Measurements from ENCODE around the gene TOMM22.

The TOMM22 gene

GRCh38 chr22:38715852-38716251 is 34.1 kb downstream of the TOMM22 start:
- peaks cover 4% of the 10 kb centered on the region for H3K4me1 ChIP-seq (ENCODE audit: insufficient read depth, insufficient read length)
- TF ChIP-seq SUZ12 (IDR thresholded peaks at IDR 0.05; ENCODE audit: extremely low read depth, insufficient read depth, insufficient read length) (no peak), ZNF274 (IDR thresholded peaks at IDR 0.05; ENCODE audit: low read depth, low read length) (no peak), YY1 (IDR thresholded peaks at IDR 0.05; ENCODE audit: insufficient read depth, insufficient read length) (no peak)
- H3K9ac ChIP-seq (ENCODE audit: insufficient read length, low read depth) = no peak overlapping the region
- H3K36me3 ChIP-seq (ENCODE audit: insufficient read depth, insufficient read length, low read length) = peaks cover 44% of the 10 kb centered on the region
- no peaks in the 10 kb centered on the region for H3K9me3 ChIP-seq (ENCODE audit: insufficient read depth, low read length)
- DNase-seq (ENCODE audit: low read depth, low spot score) = no peak
- H3K27me3 ChIP-seq (ENCODE audit: insufficient read depth, insufficient read length) = no peaks in the 10 kb centered on the region
- H3K4me3 ChIP-seq (ENCODE audit: insufficient read length, low read depth) = no peak overlapping the region

DNA sequence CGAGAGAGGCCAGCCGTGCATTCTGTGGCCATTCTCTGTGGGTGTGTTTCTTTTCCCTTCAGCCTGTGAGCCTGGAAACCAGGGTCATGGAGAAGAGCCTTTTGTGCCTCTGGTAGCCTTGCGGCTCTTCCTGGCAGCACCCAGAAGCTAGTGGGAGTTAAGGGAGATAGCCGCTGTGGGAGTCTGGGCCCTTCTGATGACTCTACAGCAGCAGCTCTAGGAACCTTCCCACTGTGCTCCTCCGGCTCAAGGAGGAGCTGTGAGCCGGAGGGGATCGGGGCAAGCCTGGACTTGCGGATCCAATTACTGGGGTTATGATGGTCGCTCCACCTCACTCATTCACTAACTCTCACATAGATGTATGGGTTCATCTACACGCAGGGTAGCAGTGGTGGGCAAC is 34.5 kb downstream of the TOMM22 start:
- H3K4me1 ChIP-seq (ENCODE audit: insufficient read depth, insufficient read length) = peaks cover 4% of the 10 kb centered on the region
- no peaks in the 10 kb centered on the region for H3K27me3 ChIP-seq (ENCODE audit: insufficient read depth, insufficient read length)
- H3K4me3 ChIP-seq (ENCODE audit: insufficient read length, low read depth) = no peak overlapping the region
- no peak overlapping the region for H3K9ac ChIP-seq (ENCODE audit: insufficient read length, low read depth)
- H3K36me3 ChIP-seq (ENCODE audit: insufficient read depth, insufficient read length, low read length) = peaks cover 47% of the 10 kb centered on the region
- H3K9me3 ChIP-seq (ENCODE audit: insufficient read depth, low read length) = no peaks in the 10 kb centered on the region
- TF ChIP-seq SUZ12 (IDR thresholded peaks at IDR 0.05; ENCODE audit: extremely low read depth, insufficient read depth, insufficient read length) (no peak), YY1 (IDR thresholded peaks at IDR 0.05; ENCODE audit: insufficient read depth, insufficient read length) (no peak), ZNF274 (IDR thresholded peaks at IDR 0.05; ENCODE audit: low read depth, low read length) (no peak)
- DNase-seq (ENCODE audit: low read depth, low spot score) = no peak

GRCh38 chr22:38716826-38717225 is 35.1 kb downstream of the TOMM22 start:
- Histone ChIP-seq H3K9me3 (ENCODE audit: insufficient read depth, low read length) (no peaks in the 10 kb centered on the region), H3K36me3 (ENCODE audit: insufficient read depth, insufficient read length, low read length) (peaks cover 52% of the 10 kb centered on the region), H3K4me1 (ENCODE audit: insufficient read depth, insufficient read length) (peaks cover 4% of the 10 kb centered on the region), H3K4me3 (ENCODE audit: insufficient read length, low read depth) (no peak overlapping the region), H3K27me3 (ENCODE audit: insufficient read depth, insufficient read length) (no peaks in the 10 kb centered on the region), H3K9ac (ENCODE audit: insufficient read length, low read depth) (no peak overlapping the region)
- DNase-seq (ENCODE audit: low read depth, low spot score) = no peak
- TF ChIP-seq SUZ12 (IDR thresholded peaks at IDR 0.05; ENCODE audit: extremely low read depth, insufficient read depth, insufficient read length) (no peak), ZNF274 (IDR thresholded peaks at IDR 0.05; ENCODE audit: low read depth, low read length) (no peak), YY1 (IDR thresholded peaks at IDR 0.05; ENCODE audit: insufficient read depth, insufficient read length) (no peak)

DNA sequence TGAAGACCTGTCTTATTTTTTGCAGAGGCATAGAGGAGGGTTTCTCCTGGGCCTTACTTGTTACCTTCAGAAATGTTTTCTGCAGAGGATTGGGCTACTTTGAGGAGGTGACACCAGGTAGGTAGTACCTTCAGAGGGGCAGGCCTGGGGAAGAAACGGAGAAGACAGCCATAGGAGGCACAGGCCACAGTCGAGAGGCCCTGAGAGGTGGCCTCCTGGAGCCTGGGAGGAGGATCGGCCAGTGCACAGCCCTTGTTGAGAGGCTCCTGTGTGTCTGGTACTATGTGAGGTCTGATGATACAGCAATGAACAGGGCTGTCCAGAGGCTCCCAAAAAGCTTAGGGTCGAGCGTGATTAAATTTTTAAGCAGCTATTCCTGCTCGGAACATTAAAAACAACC is 35.5 kb downstream of the TOMM22 start:
- no peaks in the 10 kb centered on the region for H3K9me3 ChIP-seq (ENCODE audit: insufficient read depth, low read length)
- H3K9ac ChIP-seq (ENCODE audit: insufficient read length, low read depth) = no peak overlapping the region
- TF ChIP-seq SUZ12 (IDR thresholded peaks at IDR 0.05; ENCODE audit: extremely low read depth, insufficient read depth, insufficient read length) (no peak), YY1 (IDR thresholded peaks at IDR 0.05; ENCODE audit: insufficient read depth, insufficient read length) (no peak), ZNF274 (IDR thresholded peaks at IDR 0.05; ENCODE audit: low read depth, low read length) (no peak)
- H3K4me1 ChIP-seq (ENCODE audit: insufficient read depth, insufficient read length) = peaks cover 4% of the 10 kb centered on the region
- no peaks in the 10 kb centered on the region for H3K27me3 ChIP-seq (ENCODE audit: insufficient read depth, insufficient read length)
- H3K4me3 ChIP-seq (ENCODE audit: insufficient read length, low read depth) = no peak overlapping the region
- DNase-seq (ENCODE audit: low read depth, low spot score) = no peak
- peaks cover 55% of the 10 kb centered on the region for H3K36me3 ChIP-seq (ENCODE audit: insufficient read depth, insufficient read length, low read length)

DNA sequence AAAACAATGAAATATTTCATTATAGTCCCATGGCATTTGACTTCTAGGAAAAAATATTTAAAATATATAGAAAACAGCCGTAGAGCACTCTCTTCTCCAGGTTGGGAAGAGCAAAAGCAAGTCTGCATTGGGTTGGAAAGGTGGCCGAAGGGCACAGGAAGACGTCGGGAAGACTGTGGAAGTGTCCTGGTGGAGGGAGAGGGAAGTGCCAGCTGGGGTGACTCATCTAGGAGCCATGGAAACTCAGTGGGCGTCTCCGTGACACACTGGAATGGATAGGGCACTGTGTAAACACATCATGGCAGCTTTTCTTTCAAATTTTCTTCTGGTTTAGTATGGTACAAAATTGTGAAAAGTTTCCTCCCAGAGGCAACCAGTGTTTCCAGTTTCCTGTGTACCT is 36.7 kb downstream of the TOMM22 start:
- peaks cover 67% of the 10 kb centered on the region for H3K36me3 ChIP-seq (ENCODE audit: insufficient read depth, insufficient read length, low read length)
- DNase-seq (ENCODE audit: low read depth, low spot score) = no peak
- TF ChIP-seq YY1 (IDR thresholded peaks at IDR 0.05; ENCODE audit: insufficient read depth, insufficient read length) (no peak), SUZ12 (IDR thresholded peaks at IDR 0.05; ENCODE audit: extremely low read depth, insufficient read depth, insufficient read length) (no peak), ZNF274 (IDR thresholded peaks at IDR 0.05; ENCODE audit: low read depth, low read length) (no peak)
- no peak overlapping the region for H3K9ac ChIP-seq (ENCODE audit: insufficient read length, low read depth)
- H3K4me1 ChIP-seq (ENCODE audit: insufficient read depth, insufficient read length) = peaks cover 2% of the 10 kb centered on the region
- H3K27me3 ChIP-seq (ENCODE audit: insufficient read depth, insufficient read length) = no peaks in the 10 kb centered on the region
- H3K4me3 ChIP-seq (ENCODE audit: insufficient read length, low read depth) = no peak overlapping the region
- no peaks in the 10 kb centered on the region for H3K9me3 ChIP-seq (ENCODE audit: insufficient read depth, low read length)

DNA sequence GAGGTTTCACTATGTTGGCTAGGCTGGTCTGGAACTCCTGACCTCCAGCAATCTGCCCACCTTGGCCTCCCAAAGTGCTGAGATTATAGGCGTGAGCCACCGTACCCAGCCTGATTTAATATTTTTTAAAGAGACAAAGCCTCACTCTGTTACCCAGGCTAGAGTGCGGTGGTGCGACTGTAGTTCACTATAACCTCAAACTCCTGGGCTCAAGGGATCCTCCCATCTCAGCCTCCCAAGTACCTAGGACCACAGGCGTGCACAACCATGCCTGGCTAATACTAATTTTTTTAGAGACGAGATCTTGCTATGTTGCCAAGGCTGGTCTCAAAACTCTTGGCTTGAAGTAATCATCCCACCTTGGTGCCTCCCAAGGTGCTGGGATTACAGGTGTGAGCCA is 37.4 kb downstream of the TOMM22 start:
- Histone ChIP-seq H3K27me3 (ENCODE audit: insufficient read depth, insufficient read length) (no peaks in the 10 kb centered on the region), H3K4me1 (ENCODE audit: insufficient read depth, insufficient read length) (peaks cover 2% of the 10 kb centered on the region), H3K9me3 (ENCODE audit: insufficient read depth, low read length) (no peaks in the 10 kb centered on the region), H3K36me3 (ENCODE audit: insufficient read depth, insufficient read length, low read length) (peaks cover 75% of the 10 kb centered on the region), H3K9ac (ENCODE audit: insufficient read length, low read depth) (no peak overlapping the region), H3K4me3 (ENCODE audit: insufficient read length, low read depth) (no peak overlapping the region)
- TF ChIP-seq ZNF274 (IDR thresholded peaks at IDR 0.05; ENCODE audit: low read depth, low read length) (no peak), SUZ12 (IDR thresholded peaks at IDR 0.05; ENCODE audit: extremely low read depth, insufficient read depth, insufficient read length) (no peak), YY1 (IDR thresholded peaks at IDR 0.05; ENCODE audit: insufficient read depth, insufficient read length) (no peak)
- no peak for DNase-seq (ENCODE audit: low read depth, low spot score)

DNA sequence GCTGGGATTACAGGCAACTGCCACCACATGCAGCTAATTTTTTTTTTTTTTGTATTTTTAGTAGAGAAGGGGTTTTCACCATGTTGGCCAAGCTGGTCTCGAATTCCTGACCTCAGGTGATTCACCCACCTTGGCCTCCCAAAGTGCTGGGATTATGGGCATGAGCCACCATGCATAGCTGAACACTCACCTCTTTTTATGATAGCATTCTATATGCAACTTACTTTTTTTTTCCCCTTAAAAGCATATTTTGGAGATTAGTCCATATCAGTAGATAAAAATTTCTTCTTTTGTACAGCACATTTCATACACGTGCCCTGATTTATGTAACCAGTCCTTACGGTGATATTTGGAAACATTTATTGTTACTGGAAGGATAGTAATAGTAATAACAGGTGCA is 38.6 kb downstream of the TOMM22 start:
- Histone ChIP-seq H3K4me3 (ENCODE audit: insufficient read length, low read depth) (no peak overlapping the region), H3K9me3 (ENCODE audit: insufficient read depth, low read length) (no peaks in the 10 kb centered on the region), H3K9ac (ENCODE audit: insufficient read length, low read depth) (no peak overlapping the region), H3K27me3 (ENCODE audit: insufficient read depth, insufficient read length) (no peaks in the 10 kb centered on the region), H3K36me3 (ENCODE audit: insufficient read depth, insufficient read length, low read length) (peaks cover 81% of the 10 kb centered on the region), H3K4me1 (ENCODE audit: insufficient read depth, insufficient read length) (peaks cover 2% of the 10 kb centered on the region)
- TF ChIP-seq ZNF274 (IDR thresholded peaks at IDR 0.05; ENCODE audit: low read depth, low read length) = no peak
- no peak for TF ChIP-seq YY1 (IDR thresholded peaks at IDR 0.05; ENCODE audit: insufficient read depth, insufficient read length)
- TF ChIP-seq SUZ12 (IDR thresholded peaks at IDR 0.05; ENCODE audit: extremely low read depth, insufficient read depth, insufficient read length) = no peak
- DNase-seq (ENCODE audit: low read depth, low spot score) = no peak

All from NT2/D1 (cell line).